Right kidney (tissue), 9 donors: ENCODE data around the gene TIGD4.

Source experiments
- DNase-seq: peaks from one replicate; pipeline ENCODE4 v3.0.0-alpha.2; 2016
- long read RNA-seq, 8 donors: transcript quantifications; one replicate each; lab custom pipeline, GENCODE V29; 2026

Gene TIGD4
- long read RNA-seq, donor 1, result 0 reads
- long read RNA-seq, donor 2, result 0 reads
- long read RNA-seq, donor 3, result 0 reads
- long read RNA-seq, donor 4, result 0 reads
- long read RNA-seq, donor 5, partial matches to known transcripts, result 0 of 2 reads
- long read RNA-seq, donor 5, other reads (novel, unspliced or antisense), result 0 of 2 reads
- long read RNA-seq, donor 6, result 0 reads
- long read RNA-seq, donor 7, partial matches to known transcripts, result 0 of 1 reads
- long read RNA-seq, donor 7, other reads (novel, unspliced or antisense), result 0 of 1 reads
- long read RNA-seq, donor 8, result 0 reads

GRCh38 chr4:152779513-152780266 lies at the start of gene TIGD4, which contains the start of gene ARFIP1:
Gene TIGD4 (minus strand): TSS chr4:152779730. CDS start chr4:152771004, 8,726 bp downstream.
Gene ARFIP1 (plus strand): TSS chr4:152779954. CDS start chr4:152829634, 49,680 bp downstream.
- DNase-seq, result peak; percentile 97

- DNase-seq, result no peak
Observed at GRCh38 chr4:152828122-152828521, 48.6 kb upstream of the TIGD4 start.

GRCh38 chr4:152825336-152825735 lies 45.8 kb upstream of the TIGD4 start:
- DNase-seq, result no peak

- DNase-seq, result no peak
Observed at GRCh38 chr4:152824561-152824960, 45.0 kb upstream of the TIGD4 start.

DNA sequence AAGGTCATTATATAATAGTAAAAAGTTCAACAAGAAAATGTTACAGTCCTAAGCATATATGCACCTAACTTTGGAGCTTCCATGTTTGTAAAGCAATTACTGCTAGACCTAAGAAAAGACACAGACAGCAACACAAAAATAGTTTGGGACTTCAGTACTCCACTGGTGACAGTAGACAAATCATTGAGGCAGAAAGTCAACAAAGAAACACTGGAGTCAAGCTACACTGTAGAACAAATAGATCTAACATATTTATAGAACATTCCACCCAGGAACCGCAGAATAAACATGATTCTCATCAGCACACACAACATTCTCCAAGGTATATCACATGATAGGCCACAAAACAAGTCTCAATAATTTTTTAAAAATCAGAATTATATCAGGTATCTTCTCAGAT lies 42.8 kb upstream of the TIGD4 start:
- no peak for DNase-seq

- DNase-seq, result no peak
Observed at GRCh38 chr4:152820073-152820472, 40.5 kb upstream of the TIGD4 start.

- no peak for DNase-seq
Observed at GRCh38 chr4:152819026-152819645, 39.6 kb upstream of the TIGD4 start.

- no peak for DNase-seq
Observed at GRCh38 chr4:152817331-152817730, 37.8 kb upstream of the TIGD4 start.

DNA sequence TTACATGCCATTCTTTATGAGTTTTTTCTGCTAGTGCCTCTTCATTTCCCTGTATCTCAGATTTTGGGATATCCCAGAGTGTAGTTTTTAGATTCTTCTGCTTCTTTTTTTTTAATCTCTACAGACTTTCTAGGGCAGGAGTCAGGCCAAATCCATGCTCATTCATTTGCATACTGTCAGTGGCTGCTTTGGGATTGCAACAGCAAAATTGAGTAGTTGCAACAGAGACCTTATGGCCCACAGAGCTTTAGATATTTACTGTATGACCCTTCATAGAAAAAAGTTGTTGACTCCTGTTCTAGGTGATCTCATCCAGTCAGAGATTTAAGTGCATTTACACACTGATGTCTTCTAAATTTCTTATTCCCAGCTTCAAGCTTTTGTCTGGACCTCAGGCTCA lies 35.5 kb upstream of the TIGD4 start:
- no peak for DNase-seq

GRCh38 chr4:152810715-152811287 lies 31.3 kb upstream of the TIGD4 start:
- DNase-seq, result no peak

DNA sequence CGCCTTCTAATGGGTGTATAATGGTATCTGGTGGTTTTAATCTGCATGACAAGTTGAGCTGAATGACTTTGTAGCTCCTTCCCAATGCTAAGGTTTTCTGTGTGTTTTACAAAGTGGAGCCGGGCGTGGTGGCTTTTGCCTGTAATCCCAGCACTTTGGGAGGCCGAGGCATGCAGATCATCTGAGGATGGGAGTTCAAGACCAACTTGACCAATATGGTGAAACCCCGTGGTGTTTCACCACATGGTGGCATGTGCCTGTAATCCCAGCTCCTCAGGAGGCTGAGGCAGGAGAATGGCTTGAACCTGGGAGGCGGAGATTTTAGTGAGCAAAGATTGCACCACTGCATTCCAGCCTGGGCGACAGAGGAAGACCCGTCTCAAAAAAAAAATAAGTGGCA lies 29.1 kb upstream of the TIGD4 start:
- DNase-seq, result no peak

GRCh38 chr4:152807294-152807829 lies 27.8 kb upstream of the TIGD4 start:
- DNase-seq, result no peak

DNA sequence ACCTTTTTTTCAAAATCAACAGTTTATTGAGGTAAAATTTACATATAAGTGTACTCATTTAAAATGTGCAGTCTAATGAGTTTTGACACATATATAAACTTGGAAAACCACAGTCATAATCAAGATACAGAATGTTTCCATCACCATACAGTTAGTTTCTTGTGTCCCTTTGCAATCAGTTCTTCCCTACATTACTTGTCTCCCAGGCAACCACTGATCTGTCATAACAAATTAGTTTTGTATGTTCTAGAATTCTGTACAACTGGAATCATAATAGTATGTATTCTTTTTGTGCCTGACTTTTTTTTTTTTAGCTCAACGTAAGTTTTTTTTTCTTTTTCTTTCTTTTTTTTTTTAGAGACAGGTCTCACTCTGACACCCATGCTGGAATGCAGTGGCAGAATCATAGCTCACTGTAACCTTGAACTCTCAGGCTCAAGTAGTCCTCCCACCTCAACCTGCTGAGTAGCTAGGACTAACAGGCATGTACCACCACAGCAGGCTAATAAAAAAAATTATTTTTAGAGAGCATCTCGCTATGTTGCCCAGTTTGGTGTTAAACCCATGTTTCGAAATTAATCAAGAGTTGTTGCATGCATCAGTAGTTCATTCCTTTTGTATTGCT lies 27.1 kb upstream of the TIGD4 start:
- no peak for DNase-seq

- no peak for DNase-seq
Observed at GRCh38 chr4:152805818-152806217, 26.3 kb upstream of the TIGD4 start.

- DNase-seq, result no peak
Observed at GRCh38 chr4:152805071-152805650, 25.6 kb upstream of the TIGD4 start.

DNA sequence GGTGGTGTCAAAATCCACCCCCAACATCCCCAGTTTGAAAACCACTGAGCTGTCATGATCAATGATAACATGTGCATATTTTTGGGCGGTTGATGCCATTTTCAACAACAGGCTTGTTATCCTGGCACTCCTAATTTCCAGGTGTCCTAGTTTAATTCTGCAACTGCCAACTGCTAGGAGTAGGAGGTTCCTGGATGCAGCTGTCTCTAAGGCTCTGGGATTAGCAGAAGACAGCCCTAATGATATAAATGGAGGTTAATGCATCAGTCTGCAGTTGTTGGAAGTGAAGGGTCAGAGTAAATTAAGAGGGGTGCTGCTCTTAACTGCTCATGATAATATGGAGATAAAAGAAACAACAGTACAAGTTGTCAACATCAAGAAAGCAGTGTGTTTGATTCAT lies 24.0 kb upstream of the TIGD4 start:
- no peak for DNase-seq

DNA sequence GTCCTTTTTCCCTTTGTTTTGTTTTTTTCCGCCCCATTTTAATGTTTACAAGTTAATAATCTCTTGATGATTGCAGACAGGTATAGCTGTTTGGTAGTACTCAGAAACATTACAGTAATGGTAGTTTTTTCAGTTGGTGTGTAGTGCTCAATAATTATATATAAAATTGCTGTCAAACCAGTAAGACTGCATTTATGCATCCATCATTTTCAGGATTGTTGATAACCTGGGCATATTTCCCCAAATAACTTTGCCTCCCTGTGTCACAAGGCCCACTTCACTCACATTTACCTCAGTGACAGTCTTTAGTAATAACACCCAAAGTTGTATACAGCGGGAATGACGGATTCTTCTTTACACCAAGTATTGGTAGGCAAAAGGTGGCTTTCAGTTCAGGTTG lies 16.4 kb upstream of the TIGD4 start:
- no peak for DNase-seq

- no peak for DNase-seq
Observed at GRCh38 chr4:152786627-152787026, 7.1 kb upstream of the TIGD4 start.

GRCh38 chr4:152785639-152786615 lies 6.4 kb upstream of the TIGD4 start:
- no peak for DNase-seq

DNA sequence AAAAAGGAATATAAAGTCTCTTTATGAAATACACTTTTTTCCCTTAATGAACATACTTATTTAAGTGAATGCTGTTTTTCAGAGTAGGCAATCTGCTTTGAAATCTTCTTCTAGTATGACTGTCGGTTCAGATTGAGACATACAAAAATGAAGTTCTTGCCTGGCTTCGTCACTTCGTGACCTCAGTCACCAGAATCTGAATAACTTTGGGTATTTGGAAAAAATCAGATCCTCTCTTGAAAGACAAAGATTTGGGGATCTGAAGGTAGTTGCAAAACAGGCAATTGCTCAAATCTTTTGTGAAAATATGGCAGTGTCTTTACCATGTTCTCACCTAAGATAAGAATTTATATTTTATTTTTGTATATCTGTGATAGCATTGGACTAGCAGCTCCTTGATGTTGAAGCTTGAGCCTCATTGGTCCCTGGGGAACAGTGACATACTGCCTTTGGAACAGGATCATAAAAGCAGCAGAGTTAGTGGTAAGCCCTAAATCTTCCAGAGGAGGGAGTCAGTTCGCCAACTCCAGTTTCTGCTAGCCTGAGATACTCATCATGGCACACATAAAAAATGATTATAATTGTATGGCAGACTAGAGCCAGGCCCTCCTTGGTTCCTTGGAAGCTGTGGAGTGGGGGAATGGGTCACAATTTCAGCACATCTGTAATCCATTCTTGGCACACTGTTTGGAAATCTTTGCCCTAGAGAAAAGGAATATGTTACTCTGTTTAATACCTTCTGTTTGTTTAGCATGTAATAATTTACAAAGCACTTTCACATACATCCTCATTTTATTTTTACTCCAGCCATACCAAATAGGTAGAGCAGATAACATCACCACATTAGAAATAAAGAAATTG lies 5.2 kb upstream of the TIGD4 start:
- DNase-seq, result no peak
